DMS114 treated with DMSO at 0.1 percent for 48 hours (cell line): ENCODE data around the gene MACROD2.
"Not testable (repeated sequence)": the region's sequence is repeated elsewhere in the genome, so short reads cannot be mapped to it uniquely, and the experiment has no call there.

Experiments
- DNase-seq: peaks from one replicate; lab custom pipeline; 2025; ENCODE audit not compliant: unreplicated experiment; lab: John Stamatoyannopoulos, UW

Gene MACROD2

GRCh38 chr20:14925300-14925699 is 930.0 kb downstream of the MACROD2 start:
- DNase-seq = no peak

GRCh38 chr20:14926436-14926835 is 931.1 kb downstream of the MACROD2 start:
- DNase-seq = not testable (repeated sequence)

- DNase-seq = no peak
Measured at GRCh38 chr20:14928083-14928482, 932.8 kb downstream of the MACROD2 start.

GRCh38 chr20:14929388-14929787 is 934.1 kb downstream of the MACROD2 start:
- no peak for DNase-seq

- DNase-seq = no peak
Measured at GRCh38 chr20:14932040-14932439, 936.7 kb downstream of the MACROD2 start.

GRCh38 chr20:14935285-14935684 is 940.0 kb downstream of the MACROD2 start:
- no peak for DNase-seq

- no peak for DNase-seq
Measured at GRCh38 chr20:14937021-14937420, 941.7 kb downstream of the MACROD2 start.

- no peak for DNase-seq
Measured at GRCh38 chr20:14937846-14938245, 942.5 kb downstream of the MACROD2 start.

- DNase-seq = no peak
Measured at GRCh38 chr20:14947536-14947935, 952.2 kb downstream of the MACROD2 start.

- DNase-seq = no peak
Measured at GRCh38 chr20:14947946-14948345, 952.6 kb downstream of the MACROD2 start.

- DNase-seq = no peak
Measured at GRCh38 chr20:14948416-14948815, 953.1 kb downstream of the MACROD2 start.

GRCh38 chr20:14950633-14951032 is 955.3 kb downstream of the MACROD2 start:
- DNase-seq = no peak

GRCh38 chr20:14951105-14951504 is 955.8 kb downstream of the MACROD2 start:
- DNase-seq = no peak

- DNase-seq = no peak
Measured at GRCh38 chr20:14951707-14952418, 956.5 kb downstream of the MACROD2 start.

- no peak for DNase-seq
Measured at GRCh38 chr20:14953736-14954135, 958.4 kb downstream of the MACROD2 start.

- DNase-seq = no peak
Measured at GRCh38 chr20:14955399-14955798, 960.1 kb downstream of the MACROD2 start.

GRCh38 chr20:14956026-14956425 is 960.7 kb downstream of the MACROD2 start:
- no peak for DNase-seq

- DNase-seq = no peak
Measured at GRCh38 chr20:14956538-14956937, 961.2 kb downstream of the MACROD2 start.

GRCh38 chr20:14957402-14957801 is 962.1 kb downstream of the MACROD2 start:
- DNase-seq = no peak

- DNase-seq = no peak
Measured at GRCh38 chr20:14958626-14959025, 963.3 kb downstream of the MACROD2 start.

GRCh38 chr20:14959506-14960475 is 964.5 kb downstream of the MACROD2 start:
- no peak for DNase-seq

GRCh38 chr20:14960831-14961230 is 965.5 kb downstream of the MACROD2 start:
- DNase-seq = no peak
